Epithelial cell of esophagus (primary cell): ENCODE measurements around the gene CACNA2D1.

Experiments
- DNase-seq: peaks from one replicate; pipeline ENCODE4 v3.0.0; 2010; ENCODE audit warnings: low read depth
- H3K4me3 ChIP-seq: 2 replicates; pipeline ENCODE4 v1.5.1; 2011; ENCODE audit warnings: mild to moderate bottlenecking, low read length, control low read depth
- CTCF ChIP-seq: IDR thresholded peaks from 2 replicates; pipeline ENCODE4 v1.5.1; 2011; ENCODE audit warnings: low read depth, mild to moderate bottlenecking, low read length, control low read depth, inconsistent platforms; ENCODE audit not compliant: insufficient read depth; ENCODE audit errors: missing control alignments

CACNA2D1 gene

GRCh38 chr7:82081644-82082224 lies 361.8 kb downstream of the CACNA2D1 start:
- DNase-seq, result no peak
- H3K4me3 ChIP-seq, result no peak overlapping the region
- no peak for TF ChIP-seq CTCF

- DNase-seq, result no peak
- H3K4me3 ChIP-seq, result no peak overlapping the region
- no peak for TF ChIP-seq CTCF
Measured at GRCh38 chr7:82080254-82080927, 363.2 kb downstream of the CACNA2D1 start.

GRCh38 chr7:82079527-82079926 lies 364.1 kb downstream of the CACNA2D1 start:
- no peak for DNase-seq
- no peak overlapping the region for H3K4me3 ChIP-seq
- no peak for TF ChIP-seq CTCF

- no peak overlapping the region for H3K4me3 ChIP-seq
- TF ChIP-seq CTCF, result no peak
- no peak for DNase-seq
Measured at GRCh38 chr7:82078807-82079206, 364.8 kb downstream of the CACNA2D1 start.

GRCh38 chr7:82071468-82071867 lies 372.1 kb downstream of the CACNA2D1 start:
- DNase-seq, result no peak
- TF ChIP-seq CTCF, result no peak
- no peak overlapping the region for H3K4me3 ChIP-seq

- H3K4me3 ChIP-seq, result no peak overlapping the region
- TF ChIP-seq CTCF, result no peak
- DNase-seq, result no peak
Measured at GRCh38 chr7:82067628-82068264, 375.8 kb downstream of the CACNA2D1 start.
